GM19324 (cell line): Measurements from ENCODE around the gene SHF.
"Not testable (repeated sequence)": the region's sequence is repeated elsewhere in the genome, so short reads cannot be mapped to it uniquely, and the experiment has no call there.

Experiments
- ATAC-seq: cut with Tn5 transposase; IDR thresholded peaks from one replicate; pipeline ENCODE4 v1.9.1; 2021; ENCODE audit warnings: mild to moderate bottlenecking, moderate library complexity; ENCODE audit not compliant: unreplicated experiment, low FRiP score

Gene SHF

GRCh38 chr15:45148076-45149059 lies 39.4 kb downstream of the SHF start:
- no peak for ATAC-seq

- no peak for ATAC-seq
Observed at GRCh38 chr15:45147606-45148005, 40.2 kb downstream of the SHF start.

GRCh38 chr15:45146405-45146804 lies 41.4 kb downstream of the SHF start:
- ATAC-seq, result no peak

- no peak for ATAC-seq
Observed at GRCh38 chr15:45144775-45145174, 43.0 kb downstream of the SHF start.

GRCh38 chr15:45143946-45144345 lies 43.8 kb downstream of the SHF start:
- no peak for ATAC-seq

GRCh38 chr15:45143056-45143455 lies 44.7 kb downstream of the SHF start:
- no peak for ATAC-seq

GRCh38 chr15:45141386-45141785 lies 46.4 kb downstream of the SHF start:
- no peak for ATAC-seq

- ATAC-seq, result no peak
Observed at GRCh38 chr15:45140557-45141250, 47.1 kb downstream of the SHF start.

GRCh38 chr15:45139770-45140169 lies 48.0 kb downstream of the SHF start:
- ATAC-seq, result no peak

GRCh38 chr15:45138814-45139765 lies 48.7 kb downstream of the SHF start:
- no peak for ATAC-seq

GRCh38 chr15:45137703-45138102 lies 50.1 kb downstream of the SHF start:
- ATAC-seq, result no peak

GRCh38 chr15:45136378-45136764 lies 51.4 kb downstream of the SHF start:
- ATAC-seq, result no peak

GRCh38 chr15:45135705-45136377 lies 51.9 kb downstream of the SHF start:
- not testable (repeated sequence) for ATAC-seq

GRCh38 chr15:45134682-45135604 lies 52.8 kb downstream of the SHF start:
- no peak for ATAC-seq

GRCh38 chr15:45134046-45134445 lies 53.7 kb downstream of the SHF start:
- ATAC-seq, result no peak

- ATAC-seq, result no peak
Observed at GRCh38 chr15:45133561-45133920, 54.2 kb downstream of the SHF start.

GRCh38 chr15:45132844-45133560 lies 54.8 kb downstream of the SHF start:
- no peak for ATAC-seq

GRCh38 chr15:45131510-45131909 lies 56.3 kb downstream of the SHF start:
- ATAC-seq, result no peak
